HG03108 (cell line): Measurements from ENCODE around the gene CAPN8.

Experiments
- ATAC-seq: cut with Tn5 transposase; IDR thresholded peaks from one replicate; pipeline ENCODE4 v1.9.1; 2021; ENCODE audit warnings: moderate library complexity; ENCODE audit not compliant: unreplicated experiment

The CAPN8 gene

DNA sequence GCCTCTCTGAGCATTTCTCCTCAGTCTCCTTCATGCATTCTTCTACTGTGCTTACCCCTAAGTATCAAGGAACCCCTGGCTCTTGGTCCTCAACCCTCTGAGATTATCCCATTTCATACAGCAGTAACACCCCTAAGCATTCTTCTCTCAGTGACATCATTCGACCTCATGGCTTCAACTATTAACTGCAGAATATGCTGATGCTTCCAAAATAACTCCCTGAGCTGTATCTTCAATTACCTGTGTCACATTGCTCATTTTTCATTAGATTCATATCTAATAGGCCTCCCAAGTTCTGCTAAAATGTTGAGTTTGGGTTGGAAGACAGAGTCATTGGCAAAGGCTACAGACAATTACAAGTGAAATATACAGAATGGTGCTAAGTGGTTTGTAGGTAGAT is 7.5 kb downstream of the CAPN8 start:
- ATAC-seq: no peak

DNA sequence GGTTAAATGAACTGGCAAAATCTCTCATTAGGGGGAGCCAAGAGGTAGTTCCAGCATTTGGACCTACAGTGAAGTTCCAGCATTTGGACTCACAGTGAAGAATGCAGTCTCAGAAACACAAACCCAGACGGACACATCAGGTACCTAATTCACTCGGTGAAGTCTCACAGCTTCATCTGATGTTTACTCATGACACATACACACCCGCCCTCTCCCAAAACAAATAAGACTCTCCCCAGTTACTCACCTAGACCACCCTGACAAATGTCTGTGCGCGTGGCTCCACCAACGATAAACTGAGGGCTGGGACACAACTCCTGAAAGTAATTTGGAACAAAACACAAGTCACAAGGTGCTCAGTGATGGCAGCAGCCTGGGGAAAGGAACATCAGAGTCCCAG is 11.4 kb downstream of the CAPN8 start:
- no peak for ATAC-seq

DNA sequence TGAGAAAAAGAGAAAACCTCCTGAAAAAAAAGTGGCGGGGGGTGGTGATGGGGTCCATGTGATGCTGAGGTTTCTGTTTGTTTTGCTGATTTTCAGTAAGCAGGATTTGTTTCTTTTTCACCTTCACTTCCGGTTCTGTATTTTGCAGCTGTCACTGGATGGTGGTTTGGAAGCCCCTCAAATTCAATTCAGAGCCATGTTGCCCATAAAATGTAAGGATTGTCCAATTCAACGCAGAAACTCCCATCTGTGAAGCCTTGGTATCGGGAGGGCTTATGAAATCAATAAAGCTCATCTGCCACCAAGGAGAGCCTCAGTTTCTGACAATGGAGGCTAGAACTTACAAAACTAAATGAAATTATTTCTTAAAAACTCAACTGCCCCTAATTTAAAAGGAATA is 12.1 kb downstream of the CAPN8 start:
- no peak for ATAC-seq

DNA sequence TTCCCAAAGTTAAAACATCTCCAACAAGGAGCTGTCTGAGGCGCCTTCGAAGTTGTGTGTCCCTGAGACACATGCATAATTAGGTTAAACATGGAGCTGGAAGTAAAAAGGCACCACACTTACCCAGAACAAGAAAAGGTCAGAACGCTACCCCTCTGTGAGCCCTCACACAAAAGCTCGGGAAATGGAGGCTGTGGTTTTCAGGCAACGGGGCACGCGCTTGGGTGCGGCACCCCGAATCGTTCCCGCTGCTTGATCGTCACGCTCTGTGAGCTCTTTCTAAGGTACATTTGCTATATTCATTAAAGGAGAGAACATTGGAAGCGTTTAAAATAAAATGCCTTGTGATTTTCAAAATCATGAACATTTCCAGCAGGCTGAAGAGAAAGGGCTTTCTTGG is 12.5 kb downstream of the CAPN8 start:
- ATAC-seq: no peak

DNA sequence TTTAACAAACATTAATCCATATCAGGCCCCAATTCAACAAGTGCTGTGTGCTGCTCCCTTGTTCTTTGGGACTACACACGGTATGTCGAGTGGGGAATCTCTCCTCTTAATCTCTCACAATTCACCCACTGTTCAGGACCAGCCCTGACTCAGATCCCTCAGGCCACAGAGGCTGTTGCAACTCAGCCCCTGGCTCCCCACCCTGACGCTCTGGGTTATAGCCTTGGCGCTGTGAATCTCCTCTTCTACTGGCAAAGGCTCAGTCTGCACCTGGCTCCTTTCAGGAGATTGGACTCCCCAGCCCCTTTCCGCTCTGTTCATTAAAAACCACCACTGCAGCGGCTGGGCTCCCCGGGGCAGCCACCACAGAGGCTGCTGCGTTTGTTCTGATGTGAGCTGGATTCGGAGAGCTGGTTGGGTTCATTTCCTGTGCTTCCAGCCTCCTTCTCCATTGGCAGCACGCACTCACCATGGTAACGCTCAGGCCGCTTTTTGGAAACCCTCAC is 13.0 kb downstream of the CAPN8 start:
- ATAC-seq: no peak

DNA sequence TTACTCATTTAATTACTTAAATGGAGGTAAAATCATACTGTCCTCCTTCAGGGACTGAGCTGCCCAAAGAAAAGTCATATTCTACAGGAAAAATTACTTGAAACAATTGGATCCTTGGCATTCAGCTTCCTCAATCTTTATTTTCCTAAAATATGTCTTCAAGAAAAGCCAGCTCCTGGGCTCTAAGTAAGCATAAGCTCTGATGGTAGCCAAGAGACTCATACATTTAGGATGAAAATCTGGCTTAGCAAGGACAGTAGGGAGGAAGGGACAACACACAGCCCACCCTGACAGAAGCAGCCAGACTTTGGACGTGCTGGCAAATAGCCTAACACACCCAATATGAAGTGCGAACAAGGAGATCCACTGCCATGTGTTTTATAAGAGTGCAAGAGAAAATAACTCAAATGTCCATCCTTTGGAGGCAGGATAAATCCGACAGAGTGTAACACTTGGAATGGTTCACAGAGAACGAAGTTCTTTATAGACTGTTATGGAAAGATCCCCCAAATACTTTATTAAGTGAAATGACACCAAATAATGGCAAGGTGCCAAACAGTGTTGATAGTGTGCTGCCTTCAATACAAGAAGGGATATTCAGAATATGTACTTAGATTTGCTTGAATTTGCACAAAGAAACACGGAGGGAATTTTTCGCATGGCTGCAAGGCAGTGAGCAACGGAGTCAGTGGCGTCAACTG is 14.1 kb downstream of the CAPN8 start:
- no peak for ATAC-seq

DNA sequence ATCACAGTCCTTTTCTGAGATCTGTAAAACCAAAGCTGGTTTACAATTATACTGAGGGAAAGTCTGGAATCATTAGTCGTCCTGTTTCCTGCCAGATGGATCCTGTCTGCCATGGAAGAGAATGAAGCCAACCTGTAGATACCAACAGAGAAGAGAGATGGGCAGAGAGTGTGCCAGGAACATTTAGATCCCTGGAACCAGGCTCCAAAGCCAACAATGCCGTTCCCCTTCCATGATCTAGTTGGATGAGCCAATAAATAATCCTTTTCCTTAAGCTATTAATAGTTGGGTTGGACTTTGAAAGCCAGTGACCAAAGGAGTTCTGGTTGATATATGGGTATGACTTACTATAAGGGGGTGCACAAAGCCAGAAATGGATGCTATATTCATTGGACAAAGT is 15.0 kb downstream of the CAPN8 start:
- ATAC-seq: no peak

DNA sequence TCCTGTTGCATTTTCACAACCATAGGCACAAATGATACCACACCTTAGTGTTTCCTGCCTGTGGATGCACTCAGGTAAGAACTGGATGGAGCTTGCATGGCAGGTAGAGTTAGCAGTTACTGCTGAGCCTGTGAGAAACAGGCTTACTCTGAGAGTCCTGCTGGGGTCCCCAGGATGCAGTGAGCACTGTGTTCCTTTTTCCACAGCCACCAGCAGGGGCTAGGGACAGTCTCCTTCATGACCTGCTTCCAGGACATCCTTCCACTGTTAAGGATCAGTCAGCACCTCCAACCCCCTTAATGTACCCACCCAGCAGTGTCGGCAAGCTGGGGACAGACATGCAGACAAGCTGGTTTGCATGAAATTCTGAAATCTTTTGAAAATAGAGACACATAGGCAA is 16.3 kb downstream of the CAPN8 start:
- no peak for ATAC-seq

DNA sequence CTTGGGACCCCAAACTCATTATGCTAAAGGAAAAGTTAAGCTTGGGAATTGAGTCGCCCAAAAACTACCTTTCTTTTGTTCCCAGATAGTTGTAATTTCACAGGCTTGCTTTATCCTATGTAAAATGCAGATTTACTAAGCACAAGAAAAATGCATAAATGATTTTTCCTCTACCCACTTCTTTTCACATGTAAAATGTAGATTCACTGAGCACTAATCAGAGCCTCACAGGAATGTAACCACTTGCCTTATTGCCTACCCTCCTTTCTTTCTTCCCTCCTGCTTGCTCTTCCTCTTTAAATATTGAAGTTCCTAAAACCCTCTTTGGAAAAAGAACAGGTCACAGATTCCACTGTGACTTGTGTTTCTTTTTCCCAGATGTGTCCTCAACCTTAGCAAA is 18.3 kb downstream of the CAPN8 start:
- ATAC-seq: no peak

DNA sequence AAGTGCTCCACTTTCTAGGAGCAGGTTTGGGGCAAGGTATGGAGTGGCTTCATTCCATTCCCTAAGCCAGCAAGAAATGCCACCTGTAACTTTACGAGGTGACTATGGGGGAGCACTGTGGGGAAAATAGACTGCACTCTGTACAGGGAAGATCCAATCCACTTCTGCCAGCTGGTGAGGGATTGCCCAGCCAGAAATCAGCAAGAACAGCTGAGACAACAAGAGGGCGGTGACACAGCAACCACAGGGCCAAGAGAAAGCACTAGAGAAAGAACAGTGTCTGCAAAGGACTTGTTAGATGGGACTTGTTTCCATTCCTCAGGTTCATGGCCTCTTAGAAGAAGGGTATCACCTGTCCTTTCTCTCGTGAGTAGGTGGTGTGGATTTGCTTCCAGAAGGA is 19.6 kb downstream of the CAPN8 start:
- ATAC-seq: no peak

DNA sequence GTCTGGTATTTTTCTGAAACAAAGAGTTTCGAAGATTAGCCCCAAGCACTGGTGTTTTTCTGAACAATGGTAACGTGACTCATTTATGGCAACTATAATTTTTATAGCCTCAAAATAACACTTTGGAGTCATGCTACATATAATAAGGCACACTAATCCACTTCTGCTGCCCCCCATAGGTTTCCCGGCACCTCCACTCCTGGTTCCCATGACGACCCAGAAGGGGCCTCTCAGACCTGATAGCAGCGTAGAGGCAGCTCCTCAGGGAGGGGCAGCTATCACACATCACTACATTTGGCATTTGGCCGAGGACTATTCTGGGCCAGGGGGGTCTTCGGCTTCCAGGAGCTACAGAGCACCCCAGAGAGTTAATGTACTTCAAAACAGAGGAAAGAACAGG is 23.3 kb downstream of the CAPN8 start:
- no peak for ATAC-seq

DNA sequence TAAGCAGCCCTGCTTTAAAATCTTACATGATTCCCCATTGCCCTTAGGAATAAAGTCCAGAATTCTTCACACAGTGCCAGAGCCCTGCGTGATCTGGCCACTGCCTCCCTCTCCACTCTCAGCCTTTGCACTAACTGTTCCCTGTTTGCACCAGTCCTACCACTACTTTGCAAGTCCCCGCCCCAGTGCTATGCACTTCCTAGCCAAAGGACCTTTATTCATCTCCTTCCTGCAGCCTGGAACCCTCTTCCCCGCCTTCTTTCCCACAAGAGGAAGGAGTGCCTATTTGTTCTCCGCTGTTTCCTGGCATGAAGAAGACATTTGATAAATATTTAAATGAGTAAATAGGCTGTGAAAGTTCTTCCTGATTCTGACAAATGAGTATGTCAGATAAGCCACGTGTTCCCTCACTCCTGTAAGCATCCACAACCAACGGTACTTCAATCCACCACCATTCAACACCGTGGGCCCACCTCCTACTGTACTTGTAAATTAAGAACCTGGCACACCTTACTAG is 23.9 kb downstream of the CAPN8 start:
- ATAC-seq: no peak

DNA sequence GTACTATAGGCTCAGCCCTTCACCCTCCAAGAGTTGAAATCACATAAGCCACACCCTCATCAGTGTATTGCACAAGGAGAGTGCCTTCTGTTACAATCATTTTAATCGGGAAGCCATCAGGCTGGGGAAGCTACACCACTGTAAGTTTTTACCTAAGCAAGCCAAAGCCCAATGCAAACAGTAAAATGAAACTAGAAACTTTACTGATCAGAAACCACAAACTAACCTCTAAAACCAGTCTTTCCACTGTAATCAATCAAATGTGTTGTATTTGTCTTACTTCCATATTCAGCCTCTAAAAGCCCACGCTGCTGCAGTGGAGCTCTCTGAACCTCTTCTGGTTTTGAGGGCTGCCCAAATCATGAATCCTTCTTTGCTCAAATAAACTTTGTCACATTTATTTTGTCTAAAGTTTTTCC is 26.2 kb downstream of the CAPN8 start:
- no peak for ATAC-seq

DNA sequence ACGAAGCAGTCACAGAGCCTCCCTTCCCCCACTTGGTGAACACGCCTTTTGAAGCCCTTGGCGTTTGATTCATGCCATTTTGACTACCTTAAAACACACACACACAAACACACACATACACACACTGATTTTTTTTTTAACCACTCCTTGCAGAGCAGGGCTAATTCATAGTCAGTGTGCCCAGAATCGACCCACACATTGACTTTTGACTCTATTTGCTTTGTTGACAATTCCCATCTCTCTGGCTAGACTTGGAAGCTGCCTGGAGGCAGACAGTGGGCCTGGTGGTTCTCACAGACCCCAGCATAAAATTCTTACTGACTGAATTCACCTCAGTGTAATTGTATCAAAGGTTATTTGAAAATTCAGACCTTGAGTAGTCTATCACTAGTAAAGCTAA is 30.3 kb downstream of the CAPN8 start:
- no peak for ATAC-seq

DNA sequence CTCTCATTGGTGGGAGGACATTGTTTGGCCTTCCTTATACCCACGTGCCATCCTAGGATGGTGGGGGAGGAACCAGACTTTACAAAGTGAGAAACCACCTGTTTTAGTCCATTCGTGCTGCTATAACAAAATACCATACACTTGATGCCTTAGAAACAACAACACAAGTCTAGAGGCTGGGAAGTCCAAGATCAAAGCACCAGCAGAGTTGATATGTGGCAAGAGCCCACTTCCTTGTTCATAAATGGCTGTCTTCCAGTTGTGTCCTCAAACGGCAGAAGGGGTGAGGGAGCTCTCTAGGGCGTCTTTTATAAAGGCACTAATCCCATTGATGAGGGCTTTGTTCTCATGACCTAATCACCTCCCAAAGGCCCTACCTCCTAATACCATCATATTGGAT is 31.1 kb downstream of the CAPN8 start:
- ATAC-seq: no peak

DNA sequence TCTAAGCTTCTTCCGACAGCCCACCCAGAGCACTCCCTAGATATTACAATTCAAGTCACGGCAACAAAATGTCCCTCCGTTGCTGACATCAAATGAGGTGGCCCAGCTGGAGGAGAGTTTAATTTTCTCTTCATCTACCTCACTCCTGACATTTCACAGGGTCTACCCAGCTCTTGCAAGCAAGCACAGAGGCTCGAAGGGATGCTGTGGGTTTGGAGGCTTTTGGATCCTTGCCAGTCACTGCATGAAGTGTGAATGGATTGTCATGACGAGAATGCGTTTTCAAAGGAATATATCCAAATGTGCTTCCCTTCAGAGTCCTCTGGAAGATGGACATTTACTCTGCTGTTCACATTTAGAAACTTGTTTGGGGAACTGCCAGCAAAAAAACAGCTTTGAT is 33.5 kb downstream of the CAPN8 start:
- ATAC-seq: no peak

DNA sequence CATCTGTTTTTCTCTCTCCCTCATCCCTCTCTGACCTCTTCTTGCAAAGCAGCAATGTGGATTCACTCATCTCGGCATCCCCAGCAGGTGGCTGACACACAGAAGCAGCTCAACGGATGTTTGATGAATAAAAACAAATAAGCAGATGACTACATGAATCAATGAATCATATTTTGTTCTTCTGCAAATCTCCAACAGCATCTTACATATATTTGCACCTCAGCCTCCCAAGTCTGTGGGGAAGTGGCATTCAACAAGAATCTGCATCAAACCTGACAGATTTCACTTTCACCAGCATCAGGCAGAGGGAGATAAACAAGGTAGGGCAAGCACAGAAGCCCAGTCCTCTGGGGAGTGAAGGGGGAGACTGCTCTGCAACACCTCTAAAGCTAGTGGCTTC is 34.0 kb downstream of the CAPN8 start:
- ATAC-seq: no peak

DNA sequence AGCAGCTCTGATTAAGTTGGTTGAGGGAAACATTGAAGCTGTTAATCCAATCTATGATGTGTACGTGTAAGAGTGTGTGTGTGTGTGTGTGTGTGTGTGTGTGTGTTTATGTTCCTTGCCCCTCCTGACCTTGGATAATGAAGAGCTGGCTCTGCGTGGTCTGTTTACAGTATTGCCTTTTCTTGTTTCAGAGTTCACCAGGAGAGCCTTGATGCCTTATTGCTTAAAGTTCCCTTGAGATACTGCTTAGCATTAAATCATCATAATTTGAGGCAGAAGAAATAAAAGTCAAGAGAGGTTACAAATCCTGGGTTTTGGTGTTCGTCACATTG is 36.4 kb downstream of the CAPN8 start:
- no peak for ATAC-seq

DNA sequence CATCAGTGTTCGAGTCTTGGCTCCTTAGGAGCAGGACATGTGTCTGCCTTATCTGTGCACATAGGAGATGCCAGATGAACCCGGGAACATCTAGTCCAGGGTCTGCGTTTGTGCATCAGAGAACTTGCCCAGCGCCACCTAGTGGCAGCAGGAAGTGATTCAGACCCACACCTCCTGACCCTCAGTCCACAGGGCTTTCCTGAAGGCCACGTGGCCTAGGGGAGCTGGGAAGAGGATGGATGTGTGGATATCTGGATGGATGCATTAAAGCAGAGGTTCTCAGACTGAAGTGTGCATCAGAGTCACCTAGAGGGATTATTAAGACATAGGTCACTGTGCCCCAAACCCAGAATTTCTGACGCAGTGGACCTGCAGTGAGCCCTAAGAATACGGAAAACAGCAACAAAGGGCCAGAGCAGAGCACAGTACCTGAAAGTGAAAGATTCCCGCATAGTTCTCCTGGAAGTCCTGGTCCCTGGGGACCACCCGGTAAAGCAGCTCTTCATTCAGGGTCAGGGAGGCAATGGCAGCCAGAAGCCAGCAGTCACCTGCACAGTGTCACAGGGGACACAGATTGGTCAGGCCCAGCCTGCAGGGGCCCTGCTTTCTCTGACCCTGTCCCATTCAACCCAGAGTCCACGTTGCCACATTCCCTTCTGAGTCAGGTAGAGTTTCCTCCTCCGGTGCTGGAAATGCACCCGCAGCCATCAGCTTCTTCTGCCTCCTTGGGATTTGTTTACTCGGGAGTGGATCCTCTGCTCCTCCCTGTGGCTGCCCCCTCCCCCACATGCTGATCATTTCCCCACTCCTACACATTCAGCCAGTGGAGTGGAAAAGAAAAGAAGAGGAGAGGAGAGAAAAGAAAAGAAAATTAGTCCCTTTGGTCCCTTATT is 37.0 kb downstream of the CAPN8 start:
- ATAC-seq: no peak

DNA sequence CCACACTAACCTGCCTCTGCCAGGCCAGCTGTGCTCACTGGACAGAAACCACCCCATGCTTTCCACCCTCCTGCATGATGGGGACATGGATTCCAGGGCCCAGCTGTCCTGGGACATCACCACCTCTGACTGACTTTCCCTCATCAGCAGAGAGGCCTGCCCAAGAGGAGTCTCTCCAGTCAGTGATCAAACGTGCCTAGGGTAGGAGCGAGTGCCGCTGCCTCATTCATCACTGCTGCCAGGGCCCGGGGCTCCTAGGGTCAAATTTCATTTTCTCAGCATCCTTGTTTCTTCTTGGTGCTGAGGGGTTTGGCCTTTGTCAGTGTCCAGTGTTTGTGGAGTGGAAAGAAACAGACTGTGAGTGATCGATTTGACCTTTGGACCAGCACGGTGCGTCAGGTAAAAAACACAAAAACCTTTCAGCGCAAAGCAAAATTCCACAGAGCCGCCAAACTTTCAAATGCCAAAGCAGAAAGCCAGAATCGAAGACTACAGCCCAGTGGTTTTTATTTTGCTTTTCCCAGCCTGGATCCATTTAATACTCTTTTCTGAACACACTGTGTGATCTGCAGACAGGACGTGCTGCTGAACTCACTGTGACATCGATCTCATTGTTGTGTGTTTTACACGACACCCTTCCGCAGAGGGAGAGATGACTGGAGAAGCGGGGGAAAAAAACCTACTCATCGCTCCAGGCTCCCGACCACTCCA is 43.2 kb downstream of the CAPN8 start:
- ATAC-seq: no peak

DNA sequence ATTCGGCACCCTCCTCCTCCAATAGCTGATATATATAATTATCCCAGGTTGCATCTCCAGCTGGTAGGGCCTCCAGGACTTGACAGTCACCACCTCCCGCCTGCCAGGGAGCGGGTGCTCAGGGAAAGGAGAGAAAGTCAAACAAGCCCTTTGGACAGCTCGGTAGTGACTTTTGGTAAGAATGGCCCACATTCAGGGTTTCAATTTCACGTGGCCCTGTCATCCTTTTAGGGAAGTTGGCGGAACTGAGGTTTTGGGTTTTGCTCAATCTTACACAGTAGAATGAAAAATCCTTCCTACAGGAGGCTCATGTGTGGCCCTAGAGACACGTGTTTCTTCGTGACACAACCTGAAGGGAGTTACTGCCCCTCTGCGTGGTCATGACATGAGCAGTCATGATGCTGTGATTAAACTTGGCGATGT is 44.2 kb downstream of the CAPN8 start:
- peak; percentile 74 for ATAC-seq
